GM21447 (cell line): ENCODE measurements around the gene SMIM31.
A peak's percentile ranks its signal among the peaks of the same experiment; 100 is the strongest.

Source experiments
- ATAC-seq: cut with Tn5 transposase; IDR thresholded peaks from one replicate; pipeline ENCODE4 v1.9.1; 2021; ENCODE audit not compliant: unreplicated experiment

The SMIM31 gene

DNA sequence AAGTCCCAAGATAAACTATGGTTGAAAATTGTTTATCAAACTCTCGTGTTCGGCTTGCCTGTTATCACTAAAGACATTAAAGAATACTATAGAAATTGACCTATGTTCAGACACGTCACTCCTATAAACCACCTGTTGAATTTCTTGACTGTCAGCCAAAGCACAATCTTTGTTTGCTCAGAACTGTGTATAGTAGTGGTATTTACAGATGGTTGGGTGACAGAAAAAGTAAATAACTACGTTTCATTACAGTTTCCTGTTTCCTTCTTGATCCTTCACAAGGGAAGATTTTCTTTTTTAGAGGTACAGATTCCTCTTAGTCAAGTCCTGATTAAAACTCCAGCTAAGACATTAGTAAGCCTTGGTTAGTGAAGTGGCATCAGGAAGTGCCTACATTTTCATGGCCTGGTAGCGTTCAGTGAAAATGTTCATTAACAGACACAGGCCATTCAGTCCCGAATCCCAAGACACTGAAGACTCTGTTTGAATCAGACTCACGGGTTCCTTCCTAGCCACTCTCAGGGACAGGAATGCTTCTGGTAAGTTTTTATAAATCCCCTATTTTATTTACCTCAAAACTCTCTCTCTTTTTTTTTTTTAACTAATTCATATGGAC lies at the start of gene SMIM31:
TSS of gene SMIM31 (plus strand) at position 259 of the 616 bp plus-strand sequence. CDS start 16,313 bp downstream, outside the sequence.
- no peak for ATAC-seq

DNA sequence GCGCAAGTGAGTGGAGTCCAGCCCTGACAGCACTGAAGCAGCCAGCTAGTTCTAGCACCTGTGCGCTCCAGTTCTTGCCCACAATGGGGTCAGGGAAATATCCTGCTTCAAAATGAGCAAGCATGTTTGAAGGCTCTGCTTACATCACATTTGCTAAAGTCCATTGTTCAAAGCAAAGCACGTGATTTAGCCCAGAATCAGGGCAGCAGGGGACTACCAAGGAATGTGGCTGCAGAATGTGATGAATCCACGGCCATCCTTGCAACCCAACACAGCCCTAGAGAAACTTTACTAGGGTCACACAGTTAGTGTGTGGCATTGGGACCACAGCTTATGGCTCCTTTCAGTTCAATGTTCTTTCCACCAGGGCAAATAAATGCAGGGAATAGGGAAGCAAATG lies 47.3 kb upstream of the SMIM31 start:
- ATAC-seq, result no peak

GRCh38 chr4:164716901-164717300 lies 37.0 kb upstream of the SMIM31 start:
- no peak for ATAC-seq

GRCh38 chr4:164718827-164719226 lies 35.1 kb upstream of the SMIM31 start:
- ATAC-seq, result no peak

- ATAC-seq, result no peak
These were observed 28.9 kb upstream of the SMIM31 start for GRCh38 chr4:164725066-164725465.

GRCh38 chr4:164730705-164731393 lies 23.1 kb upstream of the SMIM31 start:
- ATAC-seq, result no peak

- ATAC-seq, result peak; percentile 72
These were observed 22.0 kb upstream of the SMIM31 start for GRCh38 chr4:164731827-164732474.

- peak; percentile 49 for ATAC-seq
These were observed 19.4 kb upstream of the SMIM31 start for GRCh38 chr4:164734484-164734883.

- no peak for ATAC-seq
These were observed 5.6 kb upstream of the SMIM31 start for GRCh38 chr4:164748375-164748774.

DNA sequence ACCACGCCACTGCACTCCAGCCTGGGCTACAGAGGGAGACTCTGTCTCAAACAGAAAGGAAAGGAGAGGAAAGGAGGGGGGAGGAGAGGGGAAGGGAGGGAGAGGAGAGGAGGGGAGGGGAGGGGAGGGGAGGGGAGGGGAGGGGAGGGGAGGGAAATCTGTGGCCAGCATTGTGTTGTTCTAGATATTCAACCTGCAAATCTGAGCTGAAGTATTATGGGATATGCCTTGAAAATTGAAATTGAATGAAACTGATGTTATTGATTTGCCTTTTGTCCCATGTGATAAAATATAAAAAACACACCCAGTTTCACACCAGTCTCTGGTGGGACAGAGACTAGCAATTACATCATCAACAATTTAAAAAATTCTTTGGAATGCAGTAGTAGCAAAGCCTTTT lies 1.5 kb downstream of the SMIM31 start:
- ATAC-seq, result no peak

DNA sequence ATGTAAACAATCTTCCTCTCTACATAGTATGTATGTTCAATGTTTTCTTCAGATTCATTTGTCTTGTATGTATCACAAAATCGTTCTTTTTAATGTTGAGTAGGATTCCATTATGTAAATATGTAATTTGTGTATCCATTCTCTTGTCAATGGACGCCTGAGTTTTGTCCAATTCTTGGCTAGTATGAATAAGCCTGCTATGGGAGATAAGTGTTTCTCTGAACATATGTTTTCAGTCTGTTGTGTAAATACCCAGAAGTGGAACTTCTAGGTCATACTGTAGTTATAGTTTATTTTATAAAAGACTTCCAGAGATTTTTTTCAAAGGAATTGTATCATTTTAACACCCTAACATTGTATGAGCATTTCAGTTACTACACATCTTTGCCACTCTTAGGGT lies 2.8 kb downstream of the SMIM31 start:
- no peak for ATAC-seq

- no peak for ATAC-seq
These were observed 7.3 kb downstream of the SMIM31 start for GRCh38 chr4:164761241-164761640.

DNA sequence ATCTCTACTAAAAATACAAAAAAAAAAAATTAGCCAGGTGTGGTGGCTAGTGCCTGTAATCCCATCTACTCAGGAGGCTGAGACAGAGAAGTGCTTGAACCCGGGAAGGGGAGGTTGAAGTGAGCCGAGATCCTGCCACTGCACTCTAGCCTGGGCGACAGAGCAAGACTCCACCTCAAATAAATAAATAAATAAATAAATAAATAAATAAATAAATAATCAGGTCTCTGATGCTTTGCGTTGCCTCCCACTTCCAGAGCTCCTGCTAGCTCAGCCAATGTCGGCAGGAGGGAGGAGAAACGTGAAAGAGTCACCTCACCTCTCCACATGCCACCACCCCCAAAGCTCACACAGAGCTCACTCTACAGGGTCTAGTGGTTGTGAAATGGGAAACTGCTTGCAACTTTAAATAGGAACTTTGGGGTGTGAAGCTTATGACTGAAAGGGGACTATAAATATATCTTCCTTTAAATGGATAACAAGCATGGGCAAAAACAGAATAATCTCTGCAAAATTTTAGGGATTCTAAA lies 7.9 kb downstream of the SMIM31 start:
- no peak for ATAC-seq

DNA sequence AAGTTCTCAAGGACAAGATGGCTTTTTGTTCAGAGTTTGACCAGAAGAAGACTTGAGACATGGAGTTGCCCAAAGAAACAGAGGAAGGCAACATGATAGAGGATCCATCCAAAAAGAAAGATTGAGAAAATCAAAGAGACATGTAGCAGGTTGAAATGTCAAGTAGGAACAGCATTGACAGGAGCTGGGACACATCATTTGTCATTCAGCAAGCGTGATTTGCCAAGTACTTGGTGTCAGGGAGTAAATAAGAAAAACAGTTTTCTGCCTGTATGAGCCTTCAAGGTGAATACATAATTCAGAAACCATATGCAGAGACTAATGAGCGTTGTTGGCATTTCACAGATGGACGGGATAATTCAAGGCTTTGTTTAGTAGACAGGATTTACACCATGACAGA lies 11.2 kb downstream of the SMIM31 start:
- no peak for ATAC-seq

DNA sequence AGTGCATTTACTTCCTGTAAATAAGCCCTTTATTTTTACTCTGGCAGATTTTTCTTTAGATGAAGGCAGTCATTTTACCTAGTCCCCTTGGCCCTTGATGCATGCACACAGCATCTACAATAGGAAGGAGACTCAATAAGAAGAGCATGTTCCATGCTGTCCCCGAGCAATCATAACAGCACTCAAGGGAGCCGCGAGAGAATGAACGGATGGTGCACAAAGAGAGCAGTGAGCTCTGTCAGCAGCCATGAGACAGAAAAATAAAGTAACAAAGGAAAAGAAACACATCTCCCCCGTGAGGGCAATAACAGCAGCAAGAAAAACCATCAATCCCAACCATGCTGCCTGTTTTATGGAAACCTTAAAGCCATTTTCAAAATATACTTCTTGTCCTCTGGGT lies 11.9 kb downstream of the SMIM31 start:
- ATAC-seq, result no peak

- ATAC-seq, result peak; percentile 63
These were observed 14.6 kb downstream of the SMIM31 start for GRCh38 chr4:164768516-164768915.

DNA sequence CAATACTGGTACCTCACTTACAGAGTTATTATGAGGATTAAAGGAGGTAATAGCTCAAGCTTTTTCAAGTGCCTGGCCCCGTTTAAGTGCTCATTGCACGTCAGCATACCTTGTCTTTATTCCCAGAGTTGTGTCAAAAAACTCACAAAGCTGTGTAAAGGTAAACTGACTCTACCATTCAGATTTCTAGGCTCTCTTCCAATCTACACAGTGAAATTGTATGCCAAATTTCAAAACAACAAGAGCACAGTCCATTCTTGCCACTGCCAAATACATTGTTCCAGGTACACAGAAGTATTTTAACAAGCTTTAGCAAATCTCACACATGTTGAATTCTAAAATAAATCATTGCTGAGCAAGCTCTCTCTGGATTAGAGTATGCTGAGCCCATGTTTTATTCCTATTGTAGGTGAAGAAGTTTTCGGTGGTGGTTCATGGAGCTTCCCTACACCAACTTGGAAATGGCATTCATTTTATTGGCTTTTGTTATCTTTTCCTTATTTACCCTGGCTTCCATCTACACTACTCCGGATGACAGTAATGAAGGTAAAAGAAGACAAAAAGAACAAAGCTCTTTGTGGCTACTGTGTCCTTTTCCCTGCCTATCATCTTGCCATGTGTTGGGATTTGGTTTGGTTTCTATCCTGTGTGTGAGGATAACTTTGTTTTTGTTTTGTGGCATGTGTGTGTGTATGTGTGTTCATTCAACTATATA lies 16.2 kb downstream of the SMIM31 start:
- no peak for ATAC-seq

DNA sequence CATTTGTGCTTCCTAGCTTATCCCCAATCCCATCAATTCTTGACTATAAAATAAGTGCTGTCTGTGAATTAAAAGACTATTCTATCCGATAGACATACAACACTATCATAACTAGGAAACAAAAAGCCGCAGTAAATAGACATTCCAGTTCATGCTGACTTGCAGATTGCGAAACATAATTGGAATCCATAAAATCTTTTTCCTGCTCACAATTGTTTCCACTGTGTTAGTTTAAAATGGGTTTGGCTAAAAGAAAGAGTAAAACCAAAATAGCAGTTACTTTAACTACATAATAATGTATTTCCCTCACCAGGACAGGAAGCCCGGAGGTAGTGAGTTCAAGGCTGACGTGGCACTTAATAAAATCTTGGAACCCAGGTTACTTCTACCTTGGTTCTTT lies 17.2 kb downstream of the SMIM31 start:
- ATAC-seq, result no peak

DNA sequence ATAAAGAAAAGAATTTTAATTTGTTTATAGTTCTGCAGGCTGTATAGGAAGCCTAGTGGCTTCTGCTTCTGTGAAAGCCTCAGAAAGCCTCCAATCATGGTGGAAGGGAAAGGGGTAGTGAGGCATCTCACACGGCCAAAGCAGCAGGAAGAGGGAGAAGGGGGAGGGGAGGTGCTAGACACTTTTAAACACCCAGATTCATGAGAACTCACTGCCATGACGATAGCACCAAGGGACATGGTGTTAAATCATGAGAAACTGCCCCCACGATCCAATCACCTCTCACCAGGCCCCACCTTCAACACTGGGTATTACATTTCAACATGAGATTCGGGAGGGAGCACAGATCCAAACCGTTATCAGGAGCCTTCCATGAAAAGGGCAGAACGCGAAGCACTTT lies 18.1 kb downstream of the SMIM31 start:
- no peak for ATAC-seq

DNA sequence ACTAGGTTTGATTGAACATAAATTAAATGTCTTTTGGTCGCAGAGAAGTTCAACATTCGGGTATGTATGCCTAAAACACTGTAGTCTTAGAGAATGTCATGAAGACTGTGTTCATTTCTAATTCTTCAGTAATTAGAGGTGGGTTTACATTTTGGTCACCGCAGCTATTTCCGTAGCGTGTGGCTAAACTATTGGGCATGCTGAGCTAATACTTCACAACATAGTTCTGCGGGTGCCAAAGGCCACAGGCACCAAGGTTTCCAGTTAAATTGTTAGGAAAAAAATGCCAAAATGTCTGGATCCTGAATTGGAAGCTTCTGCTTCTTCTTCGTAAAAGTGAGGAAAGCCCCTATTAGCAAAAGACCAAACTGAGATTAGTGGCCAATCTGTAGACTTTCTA lies 25.1 kb downstream of the SMIM31 start:
- ATAC-seq, result no peak

DNA sequence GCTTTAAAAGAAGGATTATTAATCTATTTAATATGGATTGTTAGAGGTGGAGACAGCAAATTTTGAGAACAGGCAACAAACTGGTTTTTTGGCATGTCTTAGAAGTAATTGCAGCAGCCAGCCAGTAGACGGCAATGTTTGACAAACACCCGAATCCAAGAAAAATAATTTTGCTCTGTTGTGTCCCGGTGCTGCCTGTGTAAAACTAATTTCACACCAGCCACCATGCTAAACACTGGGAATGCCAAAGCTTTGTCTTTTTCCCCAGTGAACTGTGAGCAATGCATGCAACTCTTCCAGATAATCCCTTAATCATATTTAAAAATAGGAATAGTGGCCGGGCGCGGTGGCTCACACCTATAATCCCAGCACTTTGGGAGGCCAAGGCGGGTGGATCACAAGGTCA lies 25.9 kb downstream of the SMIM31 start:
- peak; percentile 84 for ATAC-seq
